ENCODE data around the gene NPHS2.

- no peak for TF ChIP-seq GATA2 (IDR thresholded peaks at IDR 0.05; ENCODE audit: low read depth, low read length)
- TF ChIP-seq GATA3 (IDR thresholded peaks at IDR 0.05; ENCODE audit: low read depth, low read length): no peak
Observed at GRCh38 chr1:179550746-179551682, 24.7 kb downstream of the NPHS2 start.
